Kidney glomerular epithelial cell (primary cell): Measurements from ENCODE around the gene SEC23A.
"Not testable (repeated sequence)": the region's sequence is repeated elsewhere in the genome, so short reads cannot be mapped to it uniquely, and the experiment has no call there.

Experiments used
- DNase-seq: peaks from one replicate; lab custom pipeline; 2025; lab: John Stamatoyannopoulos, UW

Gene SEC23A

DNA sequence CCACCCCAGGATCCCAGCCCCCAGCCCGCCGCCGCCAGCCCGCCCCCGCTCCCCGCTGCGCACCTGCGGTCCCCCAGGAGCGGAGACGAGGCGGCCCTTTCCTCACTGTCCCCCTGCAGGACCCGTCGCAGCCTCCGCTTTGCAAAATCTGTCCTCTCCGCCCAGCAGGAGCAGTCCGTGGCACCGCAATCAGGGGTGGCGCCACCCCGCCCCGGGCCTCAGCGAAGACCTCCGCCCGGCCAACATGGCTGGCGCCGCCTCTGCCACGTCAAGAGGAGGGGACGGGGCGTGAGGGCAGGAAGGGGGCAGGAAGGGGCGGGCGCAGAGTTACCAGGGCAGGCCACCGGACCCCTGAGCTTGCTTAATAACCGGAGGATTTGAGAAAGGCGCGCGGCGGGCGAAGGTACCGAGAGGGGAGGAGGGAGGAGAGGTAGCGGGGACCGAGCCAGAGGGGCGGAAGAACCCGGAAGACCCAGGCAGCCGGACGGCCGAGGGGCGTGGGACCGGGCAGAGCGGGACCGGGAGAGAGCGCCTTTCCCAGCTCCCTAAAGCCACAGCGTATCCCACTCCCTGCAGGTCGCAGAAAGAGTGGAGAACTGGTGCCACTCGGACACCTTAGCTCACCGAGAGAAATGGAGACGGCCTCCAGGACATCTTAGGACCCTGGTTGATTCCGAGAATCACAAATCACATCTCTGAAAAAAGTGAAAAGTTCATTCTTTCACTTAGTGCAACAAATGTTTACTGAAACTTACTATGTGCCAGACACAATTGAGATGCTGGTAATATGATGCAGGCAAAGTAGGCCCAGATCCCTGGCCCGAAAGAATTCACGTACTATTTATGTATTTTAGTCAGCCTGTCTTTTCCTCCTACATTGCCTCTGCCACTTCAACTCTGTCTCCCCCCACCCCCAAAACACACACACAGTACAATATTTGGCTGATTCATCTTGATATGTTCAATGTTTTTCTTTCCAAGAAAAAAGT is at the start of gene SEC23A:
Gene SEC23A, minus strand, starts transcription at position 267 of the 989 bp plus-strand sequence. CDS start 7,117 bp downstream, outside the sequence.
- peak; percentile 62 for DNase-seq

DNA sequence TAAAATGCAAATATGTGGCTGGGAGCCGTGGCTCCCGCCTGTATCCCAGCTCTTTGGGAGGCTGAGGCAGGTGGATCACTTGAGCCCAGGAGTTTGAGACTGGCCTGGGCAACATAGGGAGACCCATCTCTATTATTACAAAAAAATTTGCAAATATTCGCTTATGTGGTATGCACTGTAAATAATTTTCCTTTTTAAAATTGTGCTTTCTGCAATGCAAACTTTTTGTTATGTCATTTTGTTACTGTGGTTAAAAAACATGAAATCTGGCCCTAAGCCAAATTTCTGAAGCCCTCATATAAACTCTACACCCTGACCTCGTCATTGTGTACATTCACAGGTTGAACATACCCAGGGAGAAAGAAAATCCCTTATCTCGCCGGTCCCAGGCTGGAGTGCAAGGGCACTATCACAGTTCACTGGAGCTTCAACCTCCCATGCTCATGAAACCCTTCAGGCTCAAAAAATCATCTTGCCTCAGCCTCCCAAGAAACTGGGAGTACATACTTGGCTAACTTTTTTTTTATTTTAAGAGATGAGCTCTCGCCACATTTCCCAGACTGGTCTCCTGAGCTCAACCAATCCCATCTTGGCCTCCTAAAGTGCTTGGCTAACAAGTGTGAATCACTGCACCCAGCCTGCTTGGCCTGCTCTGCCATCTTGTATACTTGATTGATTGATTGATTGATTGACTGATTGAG is 42.4 kb upstream of the SEC23A start:
- no peak for DNase-seq

DNA sequence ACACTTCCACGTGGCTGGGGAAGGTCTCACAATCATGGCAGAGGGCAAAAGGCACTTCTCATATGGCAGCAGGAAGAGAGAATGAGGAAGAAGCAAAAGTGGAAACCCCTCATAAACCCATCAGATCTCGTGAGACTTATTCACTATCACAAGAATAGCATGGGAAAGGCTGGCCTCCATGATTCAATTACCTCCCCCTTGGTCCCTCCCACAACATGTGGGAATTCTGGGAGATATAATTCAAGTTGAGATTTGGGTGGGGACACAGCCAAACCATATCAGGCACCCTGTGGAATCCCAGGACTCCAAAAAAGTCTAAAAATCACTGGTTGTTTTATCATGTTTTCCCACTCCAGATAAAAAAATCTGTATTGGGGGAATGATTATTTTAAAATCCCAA is 40.2 kb upstream of the SEC23A start:
- not testable (repeated sequence) for DNase-seq

DNA sequence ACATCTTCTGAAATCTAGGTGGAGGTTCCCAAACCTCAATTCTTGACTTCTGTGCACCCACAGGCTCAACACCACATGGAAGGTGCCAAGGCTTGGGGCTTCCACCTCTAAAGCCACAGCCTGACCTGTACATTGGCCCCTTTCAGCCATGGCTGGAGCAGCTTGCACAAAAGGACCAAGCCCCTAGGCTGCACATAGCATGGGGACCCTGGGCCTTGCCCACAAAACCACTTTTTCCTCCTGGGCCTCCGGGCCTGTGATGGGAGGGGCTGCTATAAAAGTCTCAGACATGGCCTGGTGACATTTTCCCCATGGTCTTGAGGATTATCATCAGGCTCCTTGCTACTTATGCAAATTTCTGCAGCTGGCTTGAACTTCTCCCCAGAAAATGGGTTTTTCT is 38.6 kb upstream of the SEC23A start:
- not testable (repeated sequence) for DNase-seq

DNA sequence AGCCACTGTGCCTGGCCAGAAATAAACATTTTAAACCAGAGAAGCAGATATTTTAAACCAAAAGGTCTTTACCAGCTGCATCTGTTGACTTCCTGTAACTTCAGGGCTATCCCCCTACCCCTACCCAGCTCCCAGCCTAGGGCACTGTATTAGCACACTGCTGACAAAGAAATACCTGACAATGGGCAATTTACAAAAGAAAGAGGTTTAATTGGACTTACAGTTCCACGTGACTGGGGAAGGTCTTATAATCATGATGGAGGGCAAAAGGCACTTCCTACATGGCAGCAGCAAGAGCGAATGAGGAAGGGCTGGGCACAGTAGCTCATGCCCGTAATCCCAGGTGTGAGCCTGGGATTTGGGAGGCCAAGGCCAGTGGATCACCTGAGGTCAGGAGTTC is 37.1 kb upstream of the SEC23A start:
- no peak for DNase-seq

DNA sequence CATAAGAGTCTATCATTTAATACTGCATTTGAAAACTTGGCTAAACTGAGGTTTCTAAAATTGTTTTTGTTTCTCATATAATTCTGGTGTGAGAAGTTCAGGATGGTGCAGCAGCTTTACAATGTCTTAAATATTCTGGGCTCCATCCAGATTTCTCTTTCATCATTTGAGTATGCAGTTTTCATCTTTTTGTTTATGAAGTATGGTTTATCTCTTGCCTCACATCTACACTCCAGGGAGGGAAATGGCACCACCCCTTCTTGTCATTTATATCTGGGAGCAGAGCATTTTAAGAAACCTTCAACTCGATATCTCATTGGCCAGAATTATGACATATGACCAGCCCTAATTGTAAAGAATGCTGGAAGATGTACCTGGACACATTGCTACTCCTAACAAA is 35.4 kb upstream of the SEC23A start:
- no peak for DNase-seq

DNA sequence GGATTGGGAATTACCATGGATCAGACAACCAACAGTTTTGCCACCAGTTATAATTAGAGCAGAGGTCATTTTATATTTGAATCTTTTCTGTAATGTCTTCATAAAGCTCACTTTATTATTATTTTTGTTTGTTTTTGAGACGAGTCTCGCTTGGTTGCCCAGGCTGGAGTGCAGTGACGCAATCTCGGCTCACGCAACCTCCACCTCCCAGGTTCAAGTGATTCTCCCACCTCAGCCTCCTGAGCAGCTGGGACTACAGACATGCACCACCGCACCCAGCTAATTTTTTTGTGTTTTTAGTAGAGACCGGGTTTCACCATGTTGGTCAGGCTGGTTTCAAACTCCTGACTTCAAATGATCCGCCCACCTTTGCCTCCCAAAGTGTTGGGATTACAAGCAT is 34.8 kb upstream of the SEC23A start:
- not testable (repeated sequence) for DNase-seq

DNA sequence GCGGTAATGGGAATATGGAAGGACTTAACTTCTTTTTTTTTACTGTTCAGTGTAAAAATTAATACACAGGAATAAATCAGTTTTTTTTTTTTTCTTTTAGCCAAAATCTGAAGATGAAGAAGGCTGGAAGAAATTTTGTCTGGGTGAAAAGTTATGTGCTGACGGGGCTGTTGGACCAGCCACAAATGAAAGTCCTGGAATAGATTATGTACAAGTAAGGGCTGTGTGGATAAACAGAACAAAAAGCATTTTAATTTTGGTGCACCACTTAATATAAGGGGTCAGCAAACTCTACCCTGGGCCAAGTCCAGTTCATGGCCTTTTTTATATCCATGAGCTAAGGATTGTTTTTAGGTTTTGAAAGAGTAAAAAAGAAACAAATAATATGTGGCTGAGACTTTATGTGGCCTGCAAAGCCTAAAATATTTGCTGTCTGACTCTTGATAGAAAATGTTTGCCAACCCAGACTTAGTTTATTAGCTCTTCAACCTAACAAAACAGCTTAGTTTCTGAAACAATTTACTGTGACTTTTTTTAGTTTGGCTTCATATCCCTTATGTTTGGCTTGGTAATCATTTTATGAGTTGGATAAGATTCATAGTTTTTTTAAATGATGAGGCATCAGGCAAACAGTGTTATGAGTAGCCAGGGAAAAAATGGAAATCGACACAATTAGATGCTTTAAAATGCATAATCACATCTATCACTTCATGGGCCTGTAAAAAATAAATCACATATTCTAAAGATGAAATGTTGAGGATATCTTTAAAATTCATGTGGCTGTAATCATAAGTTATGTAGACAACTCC is 19.5 kb upstream of the SEC23A start:
- no peak for DNase-seq

DNA sequence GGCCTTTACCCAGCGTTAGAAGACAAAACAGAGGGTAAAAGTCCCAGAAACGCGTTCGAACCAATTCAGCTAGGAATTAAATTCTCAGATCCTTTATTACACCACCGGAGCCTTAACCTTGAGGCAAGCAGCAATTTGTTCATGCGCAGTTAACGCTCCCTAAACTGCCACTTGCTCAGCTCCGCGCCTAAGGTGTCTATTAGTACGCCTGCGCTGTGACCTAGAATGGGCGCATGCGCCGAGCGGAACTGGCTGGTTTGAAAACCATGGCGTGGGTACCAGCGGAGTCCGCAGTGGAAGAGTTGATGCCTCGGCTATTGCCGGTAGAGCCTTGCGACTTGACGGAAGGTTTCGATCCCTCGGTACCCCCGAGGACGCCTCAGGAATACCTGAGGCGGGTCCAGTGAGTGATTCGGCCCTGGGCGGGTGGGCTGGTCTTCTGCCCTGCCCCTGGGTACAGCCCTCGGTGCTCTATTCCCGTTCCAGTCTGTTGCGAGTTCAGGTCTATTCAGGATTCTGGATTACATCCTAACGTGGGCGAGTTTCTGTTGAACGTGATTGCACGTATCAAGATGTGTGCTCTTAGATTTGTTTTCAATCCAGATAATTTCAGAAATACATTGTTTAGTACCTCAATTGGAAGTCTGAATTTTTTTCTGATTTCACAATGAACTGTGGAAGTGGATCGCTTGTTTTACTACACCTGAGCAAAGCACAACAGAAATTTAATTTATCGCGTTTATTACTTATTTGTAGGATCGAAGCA is 11.2 kb upstream of the SEC23A start, which contains the start of gene GEMIN2:
Gene GEMIN2, plus strand, starts transcription at position 251 of the 766 bp plus-strand sequence. Its CDS starts 16 bp downstream, at position 267.
- DNase-seq = peak; percentile 95

DNA sequence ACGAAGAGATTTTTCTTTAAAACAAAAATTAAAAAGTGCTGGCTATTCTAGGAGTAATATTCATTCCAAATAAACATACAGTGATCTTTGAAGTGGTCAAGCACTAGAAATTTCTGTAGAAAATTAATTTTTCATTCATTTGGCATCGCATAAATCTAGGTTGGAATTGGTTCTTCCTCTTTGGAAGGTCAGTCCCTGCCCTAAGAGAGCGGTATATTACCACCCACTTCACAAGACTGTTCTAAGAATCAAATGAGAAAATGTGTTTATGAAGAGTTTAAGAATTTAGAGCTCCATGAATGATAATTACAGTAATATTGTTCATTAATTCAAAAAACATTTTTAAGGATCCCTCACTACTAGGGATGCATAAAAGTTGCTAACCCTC is 10.6 kb upstream of the SEC23A start:
- no peak for DNase-seq

DNA sequence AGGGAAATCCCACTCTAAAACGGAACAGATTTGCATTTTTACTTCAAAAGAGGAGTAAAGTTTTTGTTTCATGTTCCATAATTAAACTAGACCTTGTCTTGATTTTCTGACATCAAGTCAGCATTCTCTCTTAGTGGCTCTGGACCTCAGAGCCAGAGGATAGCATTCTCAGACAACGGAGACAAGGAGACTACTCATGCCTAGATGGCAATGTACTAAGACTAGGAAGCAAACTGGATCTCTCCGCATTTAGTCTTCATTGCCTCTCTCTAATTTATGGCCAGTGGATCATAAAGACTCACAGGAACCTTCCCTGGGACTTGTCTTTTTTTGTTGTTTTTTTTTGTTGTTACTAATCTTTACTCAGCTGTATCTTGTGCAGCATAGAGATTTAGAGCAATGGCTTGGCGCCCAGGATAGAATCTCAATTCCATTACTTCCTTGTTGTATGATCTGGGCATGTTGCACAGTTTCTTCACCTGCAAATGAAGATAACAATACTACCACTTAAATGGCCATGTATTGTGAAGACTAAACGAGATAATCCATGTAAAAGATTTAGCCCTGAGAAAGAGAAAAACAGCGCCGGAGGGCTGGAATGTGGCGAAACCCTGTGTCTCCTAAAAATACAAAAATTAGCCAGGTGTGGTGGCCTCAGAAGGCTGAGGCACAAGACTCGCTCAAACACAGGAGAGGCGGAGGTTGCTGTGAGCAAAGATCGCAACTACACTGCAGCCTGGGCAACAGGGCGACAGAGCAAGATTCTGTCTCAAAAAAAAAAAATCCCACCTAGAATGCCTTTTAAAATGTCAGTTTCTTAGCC is 7.1 kb upstream of the SEC23A start:
- no peak for DNase-seq

DNA sequence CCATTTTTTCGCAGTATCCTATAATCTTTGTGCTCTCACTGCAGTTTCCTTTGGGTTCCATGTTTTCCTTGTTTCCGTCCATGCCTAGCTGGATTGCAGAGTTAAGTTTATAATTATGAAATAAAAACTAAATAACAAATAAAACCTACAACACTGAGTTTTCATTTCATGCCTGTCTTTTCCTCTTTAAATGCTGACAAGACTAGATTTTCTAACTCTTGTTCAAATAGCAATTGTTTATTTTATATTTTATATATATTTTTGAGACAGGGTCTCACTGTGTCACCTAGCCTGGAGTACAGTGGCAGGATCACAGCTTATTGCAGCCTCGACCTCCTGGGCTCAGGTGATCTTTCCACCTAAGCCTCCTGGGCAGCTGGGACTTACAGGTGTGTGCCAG is 5.8 kb upstream of the SEC23A start:
- no peak for DNase-seq

DNA sequence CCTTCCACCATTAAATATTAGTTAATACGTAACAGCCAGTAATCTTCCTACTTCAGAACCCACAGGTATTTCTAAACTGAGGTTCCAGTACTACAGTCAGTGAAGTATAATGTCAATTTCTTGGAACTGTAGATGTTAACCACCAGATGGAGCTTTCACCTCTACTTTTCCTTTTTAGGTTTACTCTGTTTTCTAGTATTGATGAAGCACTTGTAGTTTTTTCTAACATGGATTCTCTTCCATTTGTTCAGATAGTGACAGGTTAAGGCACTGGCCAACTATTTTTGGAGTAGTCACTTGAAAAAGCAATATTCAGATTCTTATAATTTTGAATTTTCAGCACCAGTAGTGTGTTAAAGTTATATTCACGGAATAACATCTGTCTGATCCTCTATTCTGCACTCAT is 4.6 kb upstream of the SEC23A start:
- DNase-seq = peak; percentile 68

DNA sequence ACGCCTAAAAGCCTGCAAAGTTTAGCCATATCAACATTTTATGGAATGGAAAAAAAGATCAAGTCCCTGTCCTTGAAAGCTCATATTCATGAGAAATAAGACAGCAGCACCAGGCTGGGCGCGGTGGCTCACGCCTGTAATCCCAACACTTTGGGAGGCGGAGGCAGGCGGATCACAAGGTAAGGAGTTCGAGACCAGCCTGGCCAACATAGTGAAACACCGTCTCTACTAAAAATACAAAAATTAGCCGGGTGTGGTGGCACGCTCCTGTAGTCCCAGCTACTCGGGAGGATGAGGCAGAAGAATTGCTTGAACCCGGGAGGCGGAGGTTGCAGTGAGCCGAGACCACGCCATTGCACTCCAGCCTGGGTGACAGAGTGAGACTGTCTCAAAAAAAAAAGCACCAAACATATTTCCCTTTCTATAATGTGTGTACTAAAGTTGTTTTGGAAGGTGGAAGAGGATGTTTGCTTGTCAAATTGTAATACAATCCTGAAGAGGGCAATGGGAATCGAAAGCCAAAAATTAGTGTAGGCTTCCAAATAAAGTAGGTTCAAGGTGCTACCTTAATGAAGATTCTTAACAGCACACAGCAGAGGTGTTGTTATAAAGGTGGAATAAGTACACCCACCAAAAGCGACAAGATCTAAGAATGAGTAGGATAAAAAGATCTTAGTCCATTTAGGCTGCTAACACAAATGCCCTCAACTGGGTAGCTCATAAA is 1.2 kb upstream of the SEC23A start:
- not testable (repeated sequence) for DNase-seq

DNA sequence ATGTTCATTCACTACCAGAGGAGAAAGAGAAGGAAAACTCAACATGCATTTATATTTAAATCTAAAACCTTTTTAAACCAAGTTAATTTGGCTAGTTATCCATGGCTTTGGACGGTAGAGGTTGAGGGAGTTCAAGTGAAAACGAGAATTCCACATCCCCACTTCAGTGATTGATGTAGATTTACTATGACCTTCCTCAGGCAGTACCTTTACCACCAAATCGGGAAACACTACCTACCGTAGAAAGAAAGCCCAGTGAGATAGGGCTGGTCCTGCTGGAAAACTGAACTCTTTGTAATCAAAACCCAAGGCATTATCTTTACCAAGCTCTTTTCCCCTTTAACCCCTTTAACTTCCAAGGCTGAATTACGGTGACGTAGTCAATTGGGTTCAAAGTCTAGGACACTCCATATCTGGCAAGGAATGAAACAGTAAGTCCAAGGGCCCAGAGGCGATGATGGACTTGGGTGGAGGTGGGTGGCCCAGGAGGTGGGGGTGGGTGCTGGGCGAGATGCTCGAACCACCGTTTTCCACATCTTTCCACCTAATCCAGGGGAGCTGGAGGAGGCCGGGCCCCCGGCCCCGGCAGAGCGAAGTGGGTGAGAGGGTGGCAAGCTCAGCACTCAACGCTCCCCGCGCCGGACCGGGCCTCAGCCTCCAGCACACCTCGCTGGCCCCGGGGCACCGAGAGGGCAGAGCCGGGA is 618 bp downstream of the SEC23A start:
- DNase-seq = peak; percentile 33

DNA sequence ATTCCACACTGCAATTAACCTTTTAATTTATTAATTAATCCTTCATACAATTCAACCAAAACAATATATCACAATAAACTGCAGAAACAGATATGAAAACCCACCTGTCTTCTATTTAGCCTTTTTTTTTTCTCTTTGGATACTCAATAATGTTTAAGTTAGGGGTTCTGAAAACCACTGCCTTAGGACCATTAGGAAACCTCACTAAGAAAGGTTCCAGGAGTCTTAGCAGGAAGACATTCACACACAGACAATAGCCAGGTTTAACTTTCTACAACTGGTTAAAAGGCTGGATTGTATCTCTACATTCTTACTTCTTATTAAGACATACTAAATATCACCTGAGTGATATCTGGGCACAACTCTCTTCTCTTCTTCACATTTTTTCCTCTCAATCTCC is 3.3 kb downstream of the SEC23A start:
- no peak for DNase-seq

DNA sequence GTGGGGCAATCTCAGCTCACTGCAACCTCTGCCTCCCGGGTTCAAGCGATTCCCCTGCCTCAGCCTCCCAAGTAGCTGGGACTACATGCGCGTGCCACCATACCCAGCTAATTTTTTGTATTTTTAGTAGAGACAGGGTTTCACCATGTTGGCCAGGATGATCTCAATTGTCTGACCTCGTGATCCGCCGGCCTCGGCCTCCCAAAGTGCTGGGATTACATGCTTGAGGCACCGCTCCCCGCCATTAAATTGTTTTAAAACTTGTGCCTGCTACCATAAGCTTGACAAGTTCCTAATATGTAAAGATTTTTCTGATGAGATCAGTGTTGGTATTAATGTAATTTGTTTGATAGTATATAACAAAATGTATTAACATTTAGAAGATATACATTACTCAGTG is 3.8 kb downstream of the SEC23A start:
- not testable (repeated sequence) for DNase-seq

DNA sequence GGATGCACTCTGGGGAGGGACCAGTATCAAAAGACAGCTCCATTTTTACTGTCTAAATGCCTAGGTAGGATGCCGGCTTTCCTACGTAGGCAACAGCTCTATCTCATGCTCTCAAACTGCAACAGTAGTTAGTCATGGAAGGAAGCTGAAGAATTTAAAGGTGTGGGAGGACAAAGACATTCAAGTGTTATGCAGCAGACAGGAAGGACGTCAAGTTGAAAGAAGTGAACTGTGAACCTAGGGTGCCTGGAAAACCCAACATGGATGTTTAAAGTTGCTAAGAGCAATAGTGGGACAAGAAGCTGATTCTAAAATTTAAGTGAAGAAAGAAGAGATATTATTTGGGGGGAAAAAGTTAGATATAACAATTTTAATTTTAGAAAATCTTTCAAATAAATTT is 5.9 kb downstream of the SEC23A start:
- DNase-seq = peak; percentile 93

DNA sequence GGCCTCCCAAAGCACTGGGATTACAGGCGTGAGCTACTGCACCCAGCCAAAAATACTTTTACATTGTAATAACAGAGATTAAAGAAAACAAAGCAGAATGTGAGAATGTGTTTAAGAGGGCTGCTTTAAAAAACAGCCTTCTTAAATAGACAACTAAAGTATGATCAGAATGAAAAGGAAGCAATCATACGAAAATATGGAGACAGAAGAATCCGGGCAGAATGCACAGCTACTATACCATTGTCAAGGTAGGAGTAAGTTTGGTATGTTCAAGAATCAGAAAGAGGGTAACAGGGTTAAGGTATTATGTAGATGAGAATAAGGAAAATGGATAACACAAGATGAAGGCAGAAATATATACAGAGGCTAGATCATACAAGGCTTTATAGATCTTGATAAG is 8.5 kb downstream of the SEC23A start:
- DNase-seq = no peak
